Stimulated activated CD8-positive, alpha-beta memory T cell treated with anti-CD3 and anti-CD28 coated beads, Interleukin-12 subunit alpha, Interleukin-12 subunit beta, amount 100 ng/mL, for 24 hours (primary cell): Measurements from ENCODE around the gene SNRK.

Experiments
- DNase-seq: peaks from one replicate; pipeline ENCODE4 v3.0.0-alpha.2; 2020; ENCODE audit errors: extremely low read depth

SNRK gene, protein sequence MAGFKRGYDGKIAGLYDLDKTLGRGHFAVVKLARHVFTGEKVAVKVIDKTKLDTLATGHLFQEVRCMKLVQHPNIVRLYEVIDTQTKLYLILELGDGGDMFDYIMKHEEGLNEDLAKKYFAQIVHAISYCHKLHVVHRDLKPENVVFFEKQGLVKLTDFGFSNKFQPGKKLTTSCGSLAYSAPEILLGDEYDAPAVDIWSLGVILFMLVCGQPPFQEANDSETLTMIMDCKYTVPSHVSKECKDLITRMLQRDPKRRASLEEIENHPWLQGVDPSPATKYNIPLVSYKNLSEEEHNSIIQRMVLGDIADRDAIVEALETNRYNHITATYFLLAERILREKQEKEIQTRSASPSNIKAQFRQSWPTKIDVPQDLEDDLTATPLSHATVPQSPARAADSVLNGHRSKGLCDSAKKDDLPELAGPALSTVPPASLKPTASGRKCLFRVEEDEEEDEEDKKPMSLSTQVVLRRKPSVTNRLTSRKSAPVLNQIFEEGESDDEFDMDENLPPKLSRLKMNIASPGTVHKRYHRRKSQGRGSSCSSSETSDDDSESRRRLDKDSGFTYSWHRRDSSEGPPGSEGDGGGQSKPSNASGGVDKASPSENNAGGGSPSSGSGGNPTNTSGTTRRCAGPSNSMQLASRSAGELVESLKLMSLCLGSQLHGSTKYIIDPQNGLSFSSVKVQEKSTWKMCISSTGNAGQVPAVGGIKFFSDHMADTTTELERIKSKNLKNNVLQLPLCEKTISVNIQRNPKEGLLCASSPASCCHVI

DNA sequence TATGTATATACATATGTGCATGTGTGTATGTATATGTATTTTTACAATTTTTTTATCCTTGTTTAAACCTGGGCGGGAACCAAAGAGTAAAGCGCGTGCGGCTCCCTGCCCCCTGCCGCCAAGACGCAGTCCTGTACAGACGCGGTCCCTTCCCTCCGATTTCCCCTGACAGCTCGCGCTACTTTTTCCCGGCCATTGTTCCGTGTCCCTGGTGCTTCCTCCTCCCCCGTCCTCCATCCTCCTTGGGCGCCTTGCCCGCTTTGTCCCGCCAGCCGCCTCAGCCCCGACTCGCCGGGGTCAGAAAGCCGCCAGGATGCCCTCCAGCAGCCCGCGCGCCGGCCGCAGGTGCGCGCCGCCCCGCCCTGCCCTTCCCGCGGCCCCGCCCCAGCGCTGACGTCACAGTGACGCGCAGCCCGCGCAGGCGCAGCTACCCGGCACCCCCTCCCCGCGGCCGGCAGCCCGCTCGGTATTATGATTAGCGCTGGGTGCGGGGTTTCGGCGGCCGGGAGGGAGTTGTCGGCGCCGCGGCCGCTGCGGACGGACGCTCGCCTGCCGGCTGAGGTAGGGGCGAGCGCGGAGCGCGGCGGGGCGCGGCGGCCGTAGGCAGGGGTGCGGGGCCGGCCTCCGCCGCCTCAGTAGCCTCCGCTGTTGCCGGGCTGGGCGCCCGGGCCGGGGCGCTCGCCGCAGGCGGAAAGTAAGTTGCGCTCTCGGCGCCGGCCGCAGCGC, at the start of gene SNRK:
TSS of gene SNRK (plus strand) at position 426 of the 726 bp plus-strand sequence. CDS start 16,664 bp downstream, outside the sequence.
- peak; percentile 82 for DNase-seq

- DNase-seq = no peak
Observed at GRCh38 chr3:43238801-43239200, 47.5 kb upstream of the SNRK start.

- DNase-seq = no peak
Observed at GRCh38 chr3:43239755-43240154, 46.6 kb upstream of the SNRK start.

DNA sequence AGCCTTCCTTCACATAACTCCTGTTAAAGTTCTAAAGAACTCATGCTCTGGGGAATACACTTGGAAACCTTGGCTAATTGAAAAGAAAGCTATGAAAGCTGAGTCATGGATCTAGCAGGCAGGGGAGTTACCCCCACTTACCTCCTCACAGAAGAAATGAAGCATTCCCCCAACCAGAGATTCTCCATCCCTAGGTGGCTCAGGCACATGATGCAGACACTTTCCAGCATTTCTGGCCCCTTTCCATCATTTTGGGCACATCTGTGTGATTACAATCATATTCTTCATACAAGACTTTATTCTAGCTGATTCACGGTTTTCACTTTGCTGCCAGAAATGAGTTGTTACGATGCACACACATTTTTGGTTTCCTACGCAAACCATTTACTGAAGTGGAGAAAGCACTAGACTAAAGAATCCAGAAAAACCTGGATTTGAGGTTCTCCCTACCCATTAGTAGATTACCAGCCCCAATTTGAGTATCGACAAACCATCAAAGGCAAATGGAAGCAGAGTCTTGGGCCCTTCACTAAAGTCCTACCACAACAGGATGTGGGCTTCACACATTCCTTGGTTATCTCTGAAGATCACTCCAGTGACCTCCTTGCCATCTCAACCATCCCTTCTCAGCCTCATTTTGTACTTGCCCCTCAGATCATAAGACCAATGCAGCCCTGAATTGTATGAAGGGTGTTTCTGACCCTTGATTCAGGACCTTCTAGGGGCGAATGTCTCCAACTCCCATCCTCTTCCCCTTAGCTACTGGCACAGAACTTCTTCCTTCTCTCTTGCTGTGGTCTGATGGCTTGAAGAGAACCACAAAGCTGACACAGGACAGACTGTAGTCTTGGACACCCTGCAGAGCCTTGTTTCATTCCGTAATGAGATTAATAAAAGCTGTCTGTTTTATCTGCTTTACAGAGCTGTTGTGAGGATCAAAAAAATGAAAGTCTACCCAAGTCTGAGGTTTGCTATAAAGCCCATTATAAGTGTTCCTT, 42.5 kb upstream of the SNRK start:
- DNase-seq = no peak

DNA sequence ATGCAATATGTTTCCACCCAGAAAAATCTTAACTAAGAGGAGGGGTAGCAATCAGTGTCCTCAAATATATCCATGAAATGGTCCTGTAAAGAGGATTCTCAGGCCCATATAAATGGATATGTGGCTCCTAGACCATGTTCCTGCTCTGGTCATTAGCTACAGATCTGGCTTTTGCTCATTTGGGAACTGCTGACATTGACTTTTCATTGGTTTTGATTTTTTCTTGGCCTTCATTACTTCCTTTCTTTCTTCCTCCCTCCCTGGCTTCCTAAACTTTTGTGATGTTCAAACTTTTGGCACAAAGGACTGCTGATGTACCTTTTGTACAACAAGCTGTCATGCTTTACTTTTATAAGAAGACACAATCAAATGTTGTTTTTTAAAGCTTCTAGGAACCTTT, 41.6 kb upstream of the SNRK start:
- DNase-seq = no peak

GRCh38 chr3:43246976-43247375, 39.4 kb upstream of the SNRK start:
- DNase-seq = no peak

GRCh38 chr3:43247561-43248184, 38.7 kb upstream of the SNRK start:
- DNase-seq = no peak

DNA sequence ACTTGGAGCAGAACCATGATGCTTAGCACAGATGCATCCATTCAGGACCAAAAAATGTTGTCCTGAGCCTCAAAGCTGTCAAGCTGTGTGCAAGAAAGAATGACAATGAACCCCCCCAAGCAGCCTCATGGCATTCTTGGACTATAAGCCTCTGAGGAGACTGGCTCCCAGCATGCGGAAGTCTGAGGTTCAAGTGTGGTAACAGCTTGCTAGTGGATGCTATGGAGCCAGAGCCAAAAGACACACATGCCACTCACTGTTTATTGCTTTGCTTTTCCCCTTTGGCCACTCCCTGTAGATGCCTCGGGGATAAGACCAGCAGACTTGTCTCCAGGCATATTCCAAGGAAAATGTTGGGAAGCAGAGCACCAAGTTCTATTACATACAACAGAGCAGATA, 38.2 kb upstream of the SNRK start:
- no peak for DNase-seq

- no peak for DNase-seq
Observed at GRCh38 chr3:43248973-43249372, 37.4 kb upstream of the SNRK start.

GRCh38 chr3:43249405-43249804, 36.9 kb upstream of the SNRK start:
- no peak for DNase-seq

DNA sequence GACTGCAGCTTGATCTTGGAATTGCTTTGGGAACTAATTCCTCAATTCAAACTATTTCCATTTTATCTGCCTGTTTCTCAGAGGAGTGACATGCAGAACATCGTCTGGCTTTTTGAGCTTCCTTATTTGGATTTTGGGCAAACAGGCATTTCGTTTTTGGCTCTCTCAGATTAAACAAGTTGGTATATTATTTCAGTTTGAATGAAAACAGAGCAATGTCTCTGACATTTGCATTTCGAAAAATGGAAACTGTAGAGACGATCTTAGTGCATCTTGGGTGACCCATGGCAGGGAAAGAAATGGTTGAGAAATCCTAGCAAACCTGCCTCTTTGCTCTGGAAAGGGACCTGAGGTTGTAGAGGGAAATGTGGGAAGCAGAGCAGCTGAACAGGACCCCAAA, 33.0 kb upstream of the SNRK start:
- DNase-seq = no peak

GRCh38 chr3:43254125-43254524, 32.2 kb upstream of the SNRK start:
- DNase-seq = no peak

DNA sequence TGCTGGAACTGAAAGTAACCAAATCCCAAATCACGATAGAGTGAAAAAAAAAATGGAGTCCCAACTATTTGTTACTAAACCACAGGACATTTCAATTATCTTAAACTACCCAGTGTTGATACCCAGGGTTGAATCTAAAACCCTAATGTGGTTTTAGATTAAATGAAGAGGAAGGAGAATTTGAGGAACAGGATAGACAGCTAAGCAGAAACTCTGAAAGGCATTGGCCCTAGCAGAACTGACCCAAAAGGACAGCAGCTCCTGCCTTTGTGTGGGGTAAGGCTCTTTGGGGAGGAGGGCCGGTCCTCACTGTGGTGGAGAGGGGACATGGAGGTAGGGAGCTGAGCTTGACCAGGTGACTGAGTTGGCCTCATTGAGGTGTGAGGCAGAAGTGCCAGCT, 30.7 kb upstream of the SNRK start:
- no peak for DNase-seq

DNA sequence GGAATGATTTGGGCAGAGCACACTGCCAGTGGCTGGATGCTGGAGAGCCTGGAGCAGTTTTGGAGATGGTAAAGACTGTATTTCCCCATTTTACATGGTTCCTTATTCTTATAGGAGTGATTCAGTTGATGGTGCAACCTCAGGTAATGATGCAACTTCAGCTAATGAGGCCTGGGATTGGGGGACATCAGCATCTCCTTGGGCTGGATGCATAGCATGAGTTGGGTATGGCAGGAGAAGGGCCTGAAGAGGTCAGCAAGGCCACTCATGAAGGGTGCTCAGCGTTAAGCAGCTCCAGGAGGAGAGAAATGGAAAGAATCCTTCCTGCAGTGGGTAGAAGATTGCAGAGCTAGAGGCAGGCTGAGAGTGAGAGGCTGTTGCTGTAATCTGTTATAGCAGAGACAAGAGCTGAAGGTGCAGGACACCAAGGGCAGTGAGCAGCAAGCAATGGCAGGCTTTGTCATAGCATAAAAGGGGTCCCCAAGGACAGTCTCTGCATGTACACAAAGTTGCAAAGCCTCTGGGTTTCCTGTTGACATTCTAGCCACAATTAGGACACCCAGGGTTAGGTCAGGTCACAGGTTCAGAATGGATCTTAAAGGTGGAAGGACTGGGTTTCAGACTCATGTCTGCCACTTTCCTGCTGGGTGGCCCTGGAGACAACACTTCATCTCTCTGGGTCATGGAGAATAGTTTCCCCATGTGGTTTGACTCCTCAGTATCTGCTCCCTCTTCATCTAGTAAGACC, 29.5 kb upstream of the SNRK start:
- no peak for DNase-seq

- no peak for DNase-seq
Observed at GRCh38 chr3:43257850-43258249, 28.5 kb upstream of the SNRK start.

GRCh38 chr3:43259626-43260025, 26.7 kb upstream of the SNRK start:
- no peak for DNase-seq

GRCh38 chr3:43260412-43260811, 25.9 kb upstream of the SNRK start:
- no peak for DNase-seq

DNA sequence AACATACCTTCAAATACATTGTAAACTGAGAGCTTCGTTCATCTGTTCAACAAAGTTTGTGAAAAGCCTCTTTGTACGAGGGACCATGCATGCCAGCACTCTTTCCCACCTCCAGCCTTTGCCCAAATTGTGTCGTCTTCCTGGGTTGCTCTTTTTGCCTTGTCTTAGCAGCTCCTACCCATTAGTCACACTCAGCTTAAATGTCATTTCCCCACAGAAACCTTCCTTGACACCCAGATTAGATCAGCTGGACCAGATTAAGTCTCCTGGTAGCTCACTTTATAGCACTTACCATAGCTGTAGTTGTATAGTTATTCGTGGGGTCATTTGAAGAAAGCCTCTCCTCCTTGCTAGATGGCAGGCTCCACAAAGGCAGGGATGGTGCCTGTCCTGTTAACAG, 24.1 kb upstream of the SNRK start:
- no peak for DNase-seq

DNA sequence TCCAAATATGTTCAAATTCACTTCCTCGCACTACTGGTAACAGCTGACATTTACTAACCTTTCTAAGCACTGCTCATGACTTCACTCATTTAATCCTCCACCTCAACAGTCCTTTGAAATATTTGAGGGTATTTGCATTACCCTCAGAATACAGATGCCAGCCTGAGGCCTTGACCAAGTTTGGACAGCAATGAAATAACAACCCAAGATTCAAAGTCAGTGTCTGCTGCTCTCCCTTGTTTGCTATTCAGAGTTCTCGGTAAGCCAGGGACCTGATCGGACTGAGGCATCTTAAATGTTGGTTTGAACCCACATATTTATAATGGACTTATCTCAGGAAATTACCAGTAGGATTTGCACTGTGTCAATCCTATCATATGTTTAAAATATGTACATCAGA, 19.9 kb upstream of the SNRK start:
- no peak for DNase-seq

- DNase-seq = no peak
Observed at GRCh38 chr3:43266995-43267394, 19.3 kb upstream of the SNRK start.
